RWPE2 (cell line): ENCODE measurements around the gene GNPDA2.
"Not testable (repeated sequence)": the region's sequence is repeated elsewhere in the genome, so short reads cannot be mapped to it uniquely, and the experiment has no call there.

Experiments
- ATAC-seq: fragments of 200-7000 bp; cut with Tn5 transposase; 3 replicates; pipeline ENCODE4 v1.9.1; 2021; ENCODE audit warnings: low read depth
- DNase-seq: peaks from one replicate; pipeline ENCODE4 v3.0.0-alpha.2; 2020; ENCODE audit warnings: low spot score
- H3K27ac ChIP-seq: fragments of 450-650 bp; 2 replicates; pipeline ENCODE4 v1.5.1; 2017; ENCODE audit warnings: mild to moderate bottlenecking; ENCODE audit not compliant: poor library complexity, severe bottlenecking
- H3K27me3 ChIP-seq: fragments of 250-450 bp; sonication (Bioruptor Pico); 2 replicates; pipeline ENCODE4 v1.5.1; 2021; ENCODE audit warnings: mild to moderate bottlenecking, moderate library complexity; ENCODE audit not compliant: insufficient read depth, poor library complexity, severe bottlenecking
- H3K36me3 ChIP-seq: fragments of 250-450 bp; sonication (Bioruptor Pico); 2 replicates; pipeline ENCODE4 v1.5.1; 2020; ENCODE audit warnings: low read depth, mild to moderate bottlenecking, moderate library complexity
- H3K4me1 ChIP-seq: fragments of 250-450 bp; sonication (Bioruptor Pico); 2 replicates; pipeline ENCODE4 v1.5.1; 2021; ENCODE audit warnings: mild to moderate bottlenecking, moderate library complexity; ENCODE audit not compliant: insufficient read depth, poor library complexity, severe bottlenecking
- H3K4me3 ChIP-seq: fragments of 250-450 bp; sonication (Bioruptor Pico); 2 replicates; pipeline ENCODE4 v1.5.1; 2021; ENCODE audit warnings: mild to moderate bottlenecking, moderate library complexity; ENCODE audit not compliant: severe bottlenecking
- H3K9me3 ChIP-seq: fragments of 250-450 bp; sonication (Bioruptor Pico); 2 replicates; pipeline ENCODE4 v1.5.1; 2021; ENCODE audit warnings: mild to moderate bottlenecking, moderate library complexity; ENCODE audit not compliant: severe bottlenecking
- TF ChIP-seq, protein P1 (sequence below): fragments of 450-650 bp; IDR thresholded peaks from one replicate; pipeline ENCODE4 v1.5.1; 2017; ENCODE audit warnings: mild to moderate bottlenecking, moderate library complexity; ENCODE audit not compliant: poor library complexity, severe bottlenecking

GNPDA2 gene

DNA sequence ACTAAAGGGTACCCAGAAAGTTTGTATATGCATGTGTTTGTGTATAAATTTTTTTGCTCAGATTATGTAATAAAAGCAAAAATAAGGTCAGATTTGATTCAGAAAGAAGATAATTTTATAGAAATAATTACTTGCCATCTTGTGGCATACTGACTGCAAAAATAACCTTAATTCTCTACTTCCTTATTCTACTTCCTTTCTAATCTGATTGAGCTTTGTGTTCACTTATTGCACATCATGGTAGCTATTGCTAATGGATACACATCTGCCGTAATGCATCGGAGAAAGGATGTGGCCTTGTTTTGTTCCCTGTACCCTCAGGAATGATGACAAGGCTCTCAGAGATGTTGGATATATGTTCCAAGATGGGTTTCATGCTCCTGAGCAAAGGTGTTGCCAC lies 10.5 kb upstream of the GNPDA2 start:
- no peak overlapping the region for H3K27ac ChIP-seq
- no peaks in the 10 kb centered on the region for H3K27me3 ChIP-seq
- DNase-seq (no peak), ATAC-seq (no peak)
- no peaks in the 10 kb centered on the region for H3K4me1 ChIP-seq
- no peaks in the 10 kb centered on the region for H3K9me3 ChIP-seq
- no peaks in the 10 kb centered on the region for H3K36me3 ChIP-seq
- TF ChIP-seq, protein P1, sequence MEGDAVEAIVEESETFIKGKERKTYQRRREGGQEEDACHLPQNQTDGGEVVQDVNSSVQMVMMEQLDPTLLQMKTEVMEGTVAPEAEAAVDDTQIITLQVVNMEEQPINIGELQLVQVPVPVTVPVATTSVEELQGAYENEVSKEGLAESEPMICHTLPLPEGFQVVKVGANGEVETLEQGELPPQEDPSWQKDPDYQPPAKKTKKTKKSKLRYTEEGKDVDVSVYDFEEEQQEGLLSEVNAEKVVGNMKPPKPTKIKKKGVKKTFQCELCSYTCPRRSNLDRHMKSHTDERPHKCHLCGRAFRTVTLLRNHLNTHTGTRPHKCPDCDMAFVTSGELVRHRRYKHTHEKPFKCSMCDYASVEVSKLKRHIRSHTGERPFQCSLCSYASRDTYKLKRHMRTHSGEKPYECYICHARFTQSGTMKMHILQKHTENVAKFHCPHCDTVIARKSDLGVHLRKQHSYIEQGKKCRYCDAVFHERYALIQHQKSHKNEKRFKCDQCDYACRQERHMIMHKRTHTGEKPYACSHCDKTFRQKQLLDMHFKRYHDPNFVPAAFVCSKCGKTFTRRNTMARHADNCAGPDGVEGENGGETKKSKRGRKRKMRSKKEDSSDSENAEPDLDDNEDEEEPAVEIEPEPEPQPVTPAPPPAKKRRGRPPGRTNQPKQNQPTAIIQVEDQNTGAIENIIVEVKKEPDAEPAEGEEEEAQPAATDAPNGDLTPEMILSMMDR, result no peak
- no peak overlapping the region for H3K4me3 ChIP-seq

DNA sequence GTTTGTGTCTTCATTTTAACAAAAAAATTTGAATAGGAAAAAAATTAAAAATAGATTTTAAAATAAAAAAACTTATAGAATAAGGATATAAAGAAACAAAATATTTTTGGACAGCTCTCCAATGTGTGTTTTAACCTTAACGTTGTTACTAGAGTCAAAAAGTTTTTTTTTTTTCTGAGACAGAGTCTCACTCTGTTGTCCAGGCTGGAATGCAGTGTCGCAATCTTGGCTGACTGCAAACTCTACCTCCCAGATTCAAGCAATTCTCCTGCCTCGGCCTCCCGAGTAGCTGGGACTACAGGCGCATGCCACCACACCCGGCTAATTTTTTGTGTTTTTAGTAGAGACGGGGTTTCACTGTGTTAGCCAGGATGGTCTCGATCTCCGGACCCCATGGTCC lies 2.3 kb upstream of the GNPDA2 start:
- H3K27ac ChIP-seq, H3K4me3 ChIP-seq, DNase-seq, H3K27me3 ChIP-seq, H3K36me3 ChIP-seq, ATAC-seq, H3K9me3 ChIP-seq: not testable (repeated sequence)
- H3K4me1 ChIP-seq, result peaks cover 10% of the 10 kb centered on the region

DNA sequence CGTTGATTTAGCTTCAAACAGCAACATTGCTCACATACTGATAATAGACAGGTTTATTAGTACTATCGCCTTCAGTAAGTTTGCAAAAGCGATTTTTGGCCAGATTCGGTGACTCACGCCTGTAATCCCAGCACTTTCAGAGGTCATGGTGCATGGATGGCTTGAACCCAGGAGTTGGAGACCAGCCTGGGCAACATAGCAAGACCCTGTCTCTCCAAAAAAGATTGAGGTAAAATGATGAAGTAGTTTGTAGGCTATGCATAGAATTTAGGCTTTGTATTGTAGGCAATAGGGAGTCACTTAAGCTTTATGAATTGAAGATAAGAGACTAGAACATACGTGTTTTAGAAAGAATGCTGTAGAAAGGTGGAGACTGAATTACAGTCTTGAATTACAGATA lies 1.1 kb upstream of the GNPDA2 start:
- no peak for DNase-seq
- Histone ChIP-seq H3K27ac (no peak overlapping the region), H3K36me3 (no peaks in the 10 kb centered on the region), H3K4me3 (no peak overlapping the region), H3K4me1 (peaks cover 15% of the 10 kb centered on the region), H3K9me3 (no peaks in the 10 kb centered on the region), H3K27me3 (no peaks in the 10 kb centered on the region)
- TF ChIP-seq, protein P1, result no peak
- no peak for ATAC-seq

DNA sequence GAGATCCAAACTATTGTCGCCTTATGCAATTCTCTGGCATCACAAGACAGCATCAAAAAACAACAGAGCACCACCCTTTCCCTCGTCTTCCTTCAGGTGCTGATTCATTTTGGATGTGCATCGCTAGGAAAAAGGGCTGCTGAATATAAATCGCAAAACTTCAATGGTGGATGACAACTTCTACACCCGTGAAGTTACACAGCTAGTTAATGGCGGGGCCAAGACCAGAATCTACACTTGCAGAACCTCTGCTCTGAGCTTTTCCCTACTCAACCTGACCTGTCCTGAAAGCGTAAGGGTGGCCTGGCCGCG lies 674 bp downstream of the GNPDA2 start:
- Histone ChIP-seq H3K36me3 (0 out of 2 replicates have a peak, but pooled peaks cover 5% of the 10 kb centered on the region), H3K4me3 (peak overlapping the region; percentile 73), H3K9me3 (no peaks in the 10 kb centered on the region), H3K4me1 (peaks cover 27% of the 10 kb centered on the region), H3K27me3 (no peaks in the 10 kb centered on the region), H3K27ac (peak overlapping the region; percentile 50)
- DNase-seq (no peak), ATAC-seq (peak; percentile 40; the same call in 1 of the 3 replicates)
- TF ChIP-seq, protein P1, result no peak

GRCh38 chr4:44725166-44725565 lies 1.2 kb downstream of the GNPDA2 start:
- no peaks in the 10 kb centered on the region for H3K27me3 ChIP-seq
- 0 out of 2 replicates have a peak, but pooled peaks cover 6% of the 10 kb centered on the region for H3K36me3 ChIP-seq
- no peaks in the 10 kb centered on the region for H3K9me3 ChIP-seq
- no peak for ATAC-seq
- H3K27ac ChIP-seq, result no peak overlapping the region
- peaks cover 27% of the 10 kb centered on the region for H3K4me1 ChIP-seq
- DNase-seq, result no peak
- TF ChIP-seq, protein P1, result no peak
- peak overlapping the region; percentile 73 for H3K4me3 ChIP-seq
